ENCODE data around the gene SBF2.

SBF2 gene

GRCh38 chr11:10317776-10318526 lies 23.9 kb upstream of the SBF2 start:
- in situ Hi-C loops (cut with MboI; ENCODE audit: low sequenced_read_pairs): no loop called here

- in situ Hi-C loops (cut with MboI; ENCODE audit: low sequenced_read_pairs): no loop called here
Measured at GRCh38 chr11:10317151-10317755, 23.2 kb upstream of the SBF2 start.

- in situ Hi-C loops (cut with MboI; ENCODE audit: low sequenced_read_pairs): no loop called here
Measured at GRCh38 chr11:10315083-10315482, 21.1 kb upstream of the SBF2 start.

- in situ Hi-C loops (cut with MboI; ENCODE audit: low sequenced_read_pairs): no loop called here
Measured at GRCh38 chr11:10314199-10315072, 20.4 kb upstream of the SBF2 start.

GRCh38 chr11:10311802-10312201 lies 17.8 kb upstream of the SBF2 start:
- in situ Hi-C loops (cut with MboI; ENCODE audit: low sequenced_read_pairs): no loop called here

GRCh38 chr11:10310301-10310841 lies 16.4 kb upstream of the SBF2 start:
- in situ Hi-C loops (cut with MboI; ENCODE audit: low sequenced_read_pairs): no loop called here

GRCh38 chr11:10309163-10310093 lies 15.4 kb upstream of the SBF2 start:
- in situ Hi-C loops (cut with MboI; ENCODE audit: low sequenced_read_pairs): no loop called here

GRCh38 chr11:10308201-10308954 lies 14.4 kb upstream of the SBF2 start:
- in situ Hi-C loops (cut with MboI; ENCODE audit: low sequenced_read_pairs): no loop called here

GRCh38 chr11:10307400-10308200 lies 13.6 kb upstream of the SBF2 start:
- in situ Hi-C loops (cut with MboI; ENCODE audit: low sequenced_read_pairs): no loop called here

GRCh38 chr11:10307022-10307399 lies 13.0 kb upstream of the SBF2 start:
- in situ Hi-C loops (cut with MboI; ENCODE audit: low sequenced_read_pairs): no loop called here

GRCh38 chr11:10305964-10306918 lies 12.2 kb upstream of the SBF2 start:
- in situ Hi-C loops (cut with MboI; ENCODE audit: low sequenced_read_pairs): no loop called here

GRCh38 chr11:10305262-10305963 lies 11.4 kb upstream of the SBF2 start:
- in situ Hi-C loops (cut with MboI; ENCODE audit: low sequenced_read_pairs): no loop called here

GRCh38 chr11:10304495-10305261 lies 10.7 kb upstream of the SBF2 start, which contains the start of gene ADM:
Gene ADM (plus strand): TSS chr11:10305073. CDS start chr11:10305701, 628 bp downstream.
- in situ Hi-C loops (cut with MboI; ENCODE audit: low sequenced_read_pairs): no loop called here

GRCh38 chr11:10303558-10304363 lies 9.7 kb upstream of the SBF2 start:
- in situ Hi-C loops (cut with MboI; ENCODE audit: low sequenced_read_pairs): no loop called here

GRCh38 chr11:10302744-10303557 lies 8.9 kb upstream of the SBF2 start:
- in situ Hi-C loops (cut with MboI; ENCODE audit: low sequenced_read_pairs): no loop called here
